Central memory CD8-positive, alpha-beta T cell (primary cell): ENCODE measurements around the gene CDH2.
"Not testable (repeated sequence)": the region's sequence is repeated elsewhere in the genome, so short reads cannot be mapped to it uniquely, and the experiment has no call there.

Experiments used
- ATAC-seq: fragments of 150-1000 bp; cut with Tn5 transposase; replicated peaks from 2 replicates; pipeline ENCODE4 v1.10.0; 2022; ENCODE audit warnings: mild to moderate bottlenecking, moderate FRiP score, moderate number of reproducible peaks; ENCODE audit not compliant: poor library complexity, severe bottlenecking; ENCODE audit errors: extremely low read depth
- DNase-seq, 2 donors: peaks; one replicate each; pipeline ENCODE4 v3.0.0; 2021; ENCODE audit warnings: low spot score in 2 of 2
- H3K27ac Mint-ChIP-seq: one replicate; pipeline ENCODE4 v1.8.0; 2022; ENCODE audit warnings: low read depth, mild to moderate bottlenecking, moderate library complexity, mixed read lengths
- H3K27me3 Mint-ChIP-seq: one replicate; pipeline ENCODE4 v1.8.0; 2022; ENCODE audit warnings: mixed read lengths
- H3K36me3 Mint-ChIP-seq: one replicate; pipeline ENCODE4 v1.8.0; 2022; ENCODE audit warnings: mild to moderate bottlenecking, moderate library complexity, mixed read lengths; ENCODE audit not compliant: insufficient read depth
- H3K4me1 Mint-ChIP-seq: one replicate; pipeline ENCODE4 v1.8.0; 2022; ENCODE audit warnings: mixed read lengths
- H3K4me3 Mint-ChIP-seq: one replicate; pipeline ENCODE4 v1.8.0; 2022; ENCODE audit warnings: mild to moderate bottlenecking, moderate library complexity, mixed read lengths
- H3K9me3 Mint-ChIP-seq: one replicate; pipeline ENCODE4 v1.8.0; 2022; ENCODE audit warnings: mixed read lengths

Gene CDH2

GRCh38 chr18:27921904-27922751, 254.8 kb downstream of the CDH2 start:
- H3K4me1 Mint-ChIP-seq: no peaks in the 10 kb centered on the region
- no peak for ATAC-seq

DNA sequence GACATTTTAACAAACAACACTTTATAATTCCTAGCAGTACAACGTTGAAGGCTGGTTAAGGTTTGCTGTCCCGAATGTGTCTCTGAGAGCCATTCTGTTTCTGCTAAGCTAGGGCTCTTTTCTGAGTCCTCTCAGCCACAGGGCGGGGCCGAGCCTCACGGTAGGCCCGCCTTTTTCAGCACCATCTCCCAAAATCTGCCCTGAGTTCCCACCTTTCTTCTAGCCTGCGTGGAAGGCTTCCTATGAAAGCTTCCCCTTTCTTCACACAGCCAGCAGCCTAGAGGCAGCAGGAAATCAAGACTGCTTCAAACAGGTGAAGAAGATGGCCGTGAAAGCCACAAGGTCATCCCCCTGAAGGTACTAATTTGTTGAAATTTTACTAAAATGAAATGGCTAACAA, 255.5 kb downstream of the CDH2 start:
- Mint-ChIP-seq H3K9me3 (peaks cover 20% of the 10 kb centered on the region), H3K4me1 (no peaks in the 10 kb centered on the region), H3K27ac (no peak overlapping the region), H3K36me3 (no peaks in the 10 kb centered on the region), H3K27me3 (no peaks in the 10 kb centered on the region), H3K4me3 (no peak overlapping the region)
- ATAC-seq (no peak), DNase-seq (no peak)

More at GRCh38 chr18:27921904-27922751, 254.8 kb downstream of the CDH2 start:
- Mint-ChIP-seq H3K4me3 (no peak overlapping the region), H3K36me3 (no peaks in the 10 kb centered on the region), H3K27ac (no peak overlapping the region), H3K9me3 (peaks cover 18% of the 10 kb centered on the region), H3K27me3 (no peaks in the 10 kb centered on the region)
- DNase-seq: no peak

- no peak overlapping the region for H3K4me3 Mint-ChIP-seq
- peaks cover 20% of the 10 kb centered on the region for H3K9me3 Mint-ChIP-seq
- no peak overlapping the region for H3K27ac Mint-ChIP-seq
- ATAC-seq: no peak
- H3K4me1 Mint-ChIP-seq: no peaks in the 10 kb centered on the region
- DNase-seq: no peak
- no peaks in the 10 kb centered on the region for H3K27me3 Mint-ChIP-seq
- no peaks in the 10 kb centered on the region for H3K36me3 Mint-ChIP-seq
Observed at GRCh38 chr18:27920836-27921235, 256.1 kb downstream of the CDH2 start.

GRCh38 chr18:27906189-27906588, 270.7 kb downstream of the CDH2 start:
- ATAC-seq, H3K36me3 Mint-ChIP-seq: not testable (repeated sequence)

GRCh38 chr18:27903906-27904305, 273.0 kb downstream of the CDH2 start:
- DNase-seq (no peak), ATAC-seq (no peak)
- no peak overlapping the region for H3K27ac Mint-ChIP-seq
- H3K4me1 Mint-ChIP-seq: no peaks in the 10 kb centered on the region
- peaks cover 17% of the 10 kb centered on the region for H3K9me3 Mint-ChIP-seq
- no peak overlapping the region for H3K4me3 Mint-ChIP-seq
- no peaks in the 10 kb centered on the region for H3K36me3 Mint-ChIP-seq
- no peaks in the 10 kb centered on the region for H3K27me3 Mint-ChIP-seq

More at GRCh38 chr18:27906189-27906588, 270.7 kb downstream of the CDH2 start:
- peaks cover 12% of the 10 kb centered on the region for H3K9me3 Mint-ChIP-seq
- H3K4me1 Mint-ChIP-seq, DNase-seq, H3K4me3 Mint-ChIP-seq, H3K27ac Mint-ChIP-seq, H3K27me3 Mint-ChIP-seq: not testable (repeated sequence)

- DNase-seq (no peak), ATAC-seq (no peak)
- Mint-ChIP-seq H3K27ac (no peak overlapping the region), H3K27me3 (no peaks in the 10 kb centered on the region), H3K4me3 (no peak overlapping the region), H3K4me1 (no peaks in the 10 kb centered on the region), H3K36me3 (no peaks in the 10 kb centered on the region), H3K9me3 (peaks cover 18% of the 10 kb centered on the region)
Observed at GRCh38 chr18:27901424-27902226, 275.3 kb downstream of the CDH2 start.
